Progenitor cell of endocrine pancreas (in vitro differentiated cells): ENCODE results near the gene UBASH3A. TPM values are rescaled to one million over a fixed set of nuclear protein-coding genes. Genes with fewer than 3 reads are reported as not detected.

ENCODE experiments used
- DNase-seq: peaks from one replicate; pipeline ENCODE4 v3.0.0; 2021; ENCODE audit warnings: low spot score; ENCODE audit not compliant: unreplicated experiment
- H3K27ac Mint-ChIP-seq: 2 replicates; pipeline ENCODE4 v1.8.0; 2021; ENCODE audit warnings: mild to moderate bottlenecking, moderate library complexity, mixed read lengths
- H3K27me3 Mint-ChIP-seq: 2 replicates; pipeline ENCODE4 v1.8.0; 2021; ENCODE audit warnings: mixed read lengths
- H3K36me3 Mint-ChIP-seq: 2 replicates; pipeline ENCODE4 v1.8.0; 2022; ENCODE audit warnings: mixed read lengths; ENCODE audit not compliant: insufficient read depth
- H3K4me1 Mint-ChIP-seq: 2 replicates; pipeline ENCODE4 v1.8.0; 2021; ENCODE audit warnings: low read depth, mixed read lengths
- H3K4me3 Mint-ChIP-seq: 2 replicates; pipeline ENCODE4 v1.8.0; 2021; ENCODE audit warnings: low read depth, mild to moderate bottlenecking, moderate library complexity, mixed read lengths
- H3K9me3 Mint-ChIP-seq: 2 replicates; pipeline ENCODE4 v1.8.0; 2021; ENCODE audit warnings: low read depth, mixed read lengths
- CTCF ChIP-seq: fragments of 200-600 bp; sonication (generic); IDR thresholded peaks from one replicate; pipeline ENCODE4 v1.5.0; 2021; ENCODE audit warnings: antibody characterized with exemption, mild to moderate bottlenecking; ENCODE audit not compliant: unreplicated experiment
- total RNA-seq: library from RNA; stranded (reverse); gene quantifications from 2 replicates; pipeline ENCODE4 v1.2.1, GENCODE V29; 2021

Gene UBASH3A
- total RNA-seq, 1 donor from 2014 or later, result not detected

- DNase-seq, result no peak
- Mint-ChIP-seq H3K27me3 (no peaks in the 10 kb centered on the region), H3K4me3 (no peak overlapping the region), H3K36me3 (no peaks in the 10 kb centered on the region), H3K9me3 (peaks cover 8% of the 10 kb centered on the region), H3K4me1 (peaks cover 46% of the 10 kb centered on the region), H3K27ac (no peak overlapping the region)
- TF ChIP-seq CTCF, result no peak
These were observed 61.5 kb downstream of the UBASH3A start for GRCh38 chr21:42465008-42465802.

- H3K9me3 Mint-ChIP-seq, result peaks cover 8% of the 10 kb centered on the region
- H3K27ac Mint-ChIP-seq, result no peak overlapping the region
- peaks cover 41% of the 10 kb centered on the region for H3K4me1 Mint-ChIP-seq
- H3K36me3 Mint-ChIP-seq, result no peaks in the 10 kb centered on the region
- DNase-seq, result no peak
- no peak overlapping the region for H3K4me3 Mint-ChIP-seq
- no peaks in the 10 kb centered on the region for H3K27me3 Mint-ChIP-seq
- TF ChIP-seq CTCF, result no peak
These were observed 62.1 kb downstream of the UBASH3A start for GRCh38 chr21:42465803-42466127.

GRCh38 chr21:42466700-42467099, 63.0 kb downstream of the UBASH3A start:
- H3K27me3 Mint-ChIP-seq, result no peaks in the 10 kb centered on the region
- DNase-seq, result no peak
- peaks cover 8% of the 10 kb centered on the region for H3K9me3 Mint-ChIP-seq
- H3K4me3 Mint-ChIP-seq, result no peak overlapping the region
- H3K36me3 Mint-ChIP-seq, result no peaks in the 10 kb centered on the region
- H3K4me1 Mint-ChIP-seq, result peaks cover 32% of the 10 kb centered on the region
- H3K27ac Mint-ChIP-seq, result peak overlapping the region; percentile 77
- no peak for TF ChIP-seq CTCF

GRCh38 chr21:42467140-42467983, 63.7 kb downstream of the UBASH3A start:
- TF ChIP-seq CTCF, result peak; percentile 28
- H3K27me3 Mint-ChIP-seq, result no peaks in the 10 kb centered on the region
- H3K4me3 Mint-ChIP-seq, result no peak overlapping the region
- DNase-seq, result no peak
- H3K27ac Mint-ChIP-seq, result peak overlapping the region; percentile 77
- H3K4me1 Mint-ChIP-seq, result peaks cover 27% of the 10 kb centered on the region
- H3K9me3 Mint-ChIP-seq, result peaks cover 8% of the 10 kb centered on the region
- no peaks in the 10 kb centered on the region for H3K36me3 Mint-ChIP-seq

DNA sequence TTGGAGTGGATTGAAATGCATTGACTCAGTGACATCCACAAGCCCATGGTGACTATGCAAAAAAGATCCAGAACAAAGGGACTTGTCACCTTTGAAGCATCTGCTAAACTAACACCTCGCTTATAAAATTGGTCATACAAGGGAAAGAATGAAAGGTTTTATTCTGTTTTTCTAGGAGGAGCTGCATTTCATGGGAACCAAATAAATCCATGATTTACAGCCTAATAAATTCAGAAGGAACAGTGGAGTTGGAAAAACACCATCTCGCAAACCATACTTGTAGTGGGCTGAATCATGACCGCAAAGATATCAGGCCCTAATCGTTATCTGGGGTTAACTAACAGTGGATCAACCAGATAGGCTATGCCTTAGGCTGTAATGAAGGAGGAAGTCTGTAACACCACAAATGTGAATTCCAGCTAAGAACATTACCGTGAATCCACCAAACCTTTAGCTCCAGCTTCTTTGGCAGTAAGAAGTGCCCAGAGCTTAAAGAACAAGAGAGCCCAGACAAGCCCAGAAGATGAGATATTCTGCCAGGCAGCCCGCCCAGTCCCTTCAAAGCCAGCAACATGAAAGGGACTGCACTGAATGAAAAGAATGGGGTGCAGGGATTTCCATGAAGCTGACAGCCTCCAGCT, 64.9 kb downstream of the UBASH3A start:
- no peak for TF ChIP-seq CTCF
- Mint-ChIP-seq H3K27ac (no peak overlapping the region), H3K27me3 (no peaks in the 10 kb centered on the region), H3K36me3 (no peaks in the 10 kb centered on the region), H3K9me3 (peaks cover 4% of the 10 kb centered on the region), H3K4me1 (peaks cover 19% of the 10 kb centered on the region), H3K4me3 (no peak overlapping the region)
- DNase-seq, result no peak
